ENCODE results near the gene MEPCE.
"Not testable (repeated sequence)": the region's sequence is repeated elsewhere in the genome, so short reads cannot be mapped to it uniquely, and the experiment has no call there.

MEPCE gene

GRCh38 chr7:100435401-100436304 lies 6.0 kb downstream of the MEPCE start:
- TF ChIP-seq CTCF (conservative IDR thresholded peaks at IDR 0.05) (no peak), ZFX (IDR thresholded peaks at IDR 0.05) (peak; percentile 96)
- H3K27ac ChIP-seq: peak overlapping the region; percentile 96

DNA sequence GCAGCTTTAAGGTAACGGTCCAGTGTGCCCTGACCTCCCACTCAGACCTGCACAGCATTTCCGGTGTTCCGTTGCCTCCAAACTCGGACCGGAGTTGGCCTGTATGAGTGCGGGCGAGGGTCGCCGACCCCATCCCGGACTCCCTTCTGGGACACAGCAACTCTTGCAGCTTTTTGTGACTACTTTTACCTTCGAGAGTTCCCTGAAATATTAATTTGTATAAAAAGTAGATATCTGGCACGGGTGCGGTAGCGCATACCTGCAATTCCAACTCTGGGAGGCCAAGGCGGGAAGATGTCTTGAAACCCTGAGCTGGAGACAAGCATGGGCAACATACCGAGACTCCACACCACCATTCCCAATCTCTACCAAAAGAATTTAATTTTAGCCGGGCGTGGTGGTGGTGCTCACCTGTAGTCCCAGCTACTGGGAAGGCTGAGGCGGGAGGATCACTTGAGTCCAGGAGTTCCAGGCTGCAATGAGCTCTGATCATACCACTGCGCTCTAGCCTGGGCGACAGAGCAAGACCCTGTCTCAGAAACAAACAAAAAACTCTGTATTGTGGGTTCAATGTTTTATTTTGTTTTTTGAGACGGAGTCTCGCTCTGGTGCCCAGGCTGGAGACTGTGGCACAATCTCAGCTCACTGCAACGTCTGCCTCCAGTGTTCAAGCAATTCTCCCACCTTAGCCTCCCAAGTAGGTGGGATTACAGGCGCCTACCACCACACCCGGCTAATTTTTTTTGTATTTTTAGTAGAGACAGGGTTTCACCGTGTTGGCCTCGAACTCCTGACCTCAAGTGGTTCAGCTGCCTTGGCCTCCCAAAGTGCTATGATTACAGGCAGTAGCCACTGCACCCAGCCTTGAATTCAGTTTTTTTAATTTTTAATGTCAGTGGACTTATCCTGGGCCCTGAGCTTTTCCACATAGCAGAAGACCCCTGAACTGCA lies 7.8 kb downstream of the MEPCE start:
- H3K27ac ChIP-seq: peak overlapping the region; percentile 96
- TF ChIP-seq ZFX (IDR thresholded peaks at IDR 0.05) (no peak), CTCF (conservative IDR thresholded peaks at IDR 0.05) (no peak)

- no peak overlapping the region for H3K27ac ChIP-seq
- no peak for TF ChIP-seq CTCF (conservative IDR thresholded peaks at IDR 0.05)
- no peak for TF ChIP-seq ZFX (IDR thresholded peaks at IDR 0.05)
Measured at GRCh38 chr7:100438172-100438571, 8.5 kb downstream of the MEPCE start.

DNA sequence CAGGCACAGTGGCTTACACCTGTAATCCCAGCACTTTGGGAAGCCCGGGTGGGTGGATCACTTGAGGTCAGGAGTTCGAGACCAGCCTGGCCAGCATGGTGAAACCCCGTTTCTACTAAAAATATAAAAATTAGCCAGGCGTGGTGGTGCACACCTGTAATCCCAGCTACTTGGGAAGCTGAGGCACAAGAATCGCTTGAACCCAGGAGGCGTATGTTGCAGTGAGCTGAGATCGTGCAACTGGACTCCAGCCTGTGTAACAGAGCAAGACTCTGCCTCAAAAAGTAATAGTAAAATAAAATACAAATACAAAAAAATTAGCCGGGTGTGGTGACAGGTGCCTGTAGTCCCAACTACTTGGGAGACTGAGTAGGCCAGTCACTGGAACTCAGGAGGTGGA lies 9.1 kb downstream of the MEPCE start:
- not testable (repeated sequence) for H3K27ac ChIP-seq

DNA sequence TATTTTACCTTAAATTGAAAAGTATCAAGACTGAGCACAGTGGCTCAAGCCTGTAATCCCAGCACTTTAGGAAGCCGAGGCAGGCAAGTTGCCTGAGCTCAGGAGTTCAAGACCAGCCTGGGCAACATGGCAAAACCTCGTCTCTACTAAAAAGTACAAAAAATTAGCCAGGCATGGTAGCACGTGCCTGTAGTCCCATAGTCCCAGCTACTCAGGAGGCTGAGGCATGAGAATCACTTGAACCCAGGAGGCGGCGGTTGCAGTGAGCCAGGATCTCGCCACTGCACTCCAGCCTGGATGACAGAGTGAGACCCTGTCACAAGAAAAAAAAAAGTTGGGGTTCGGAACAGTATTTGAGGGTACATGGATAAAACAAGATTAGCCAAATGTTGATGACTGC lies 9.6 kb downstream of the MEPCE start:
- H3K27ac ChIP-seq: not testable (repeated sequence)

- H3K27ac ChIP-seq: no peak overlapping the region
- no peak for TF ChIP-seq CTCF (conservative IDR thresholded peaks at IDR 0.05)
- no peak for TF ChIP-seq ZFX (IDR thresholded peaks at IDR 0.05)
Measured at GRCh38 chr7:100441641-100442535, 12.3 kb downstream of the MEPCE start.

GRCh38 chr7:100443096-100443840 lies 13.6 kb downstream of the MEPCE start:
- H3K27ac ChIP-seq: no peak overlapping the region
- TF ChIP-seq ZFX (IDR thresholded peaks at IDR 0.05) (no peak), CTCF (conservative IDR thresholded peaks at IDR 0.05) (no peak)
